Myocyte (in vitro differentiated cells): Measurements from ENCODE around the gene SRXN1. TPM values are rescaled to one million over a fixed set of nuclear protein-coding genes. Genes with fewer than 3 reads are reported as not detected.
A peak's percentile ranks its signal among the peaks of the same experiment; 100 is the strongest.
"Not testable (repeated sequence)": the region's sequence is repeated elsewhere in the genome, so short reads cannot be mapped to it uniquely, and the experiment has no call there.

Experiments used
- DNase-seq: peaks from one replicate; pipeline ENCODE4 v3.0.0-alpha.2; 2012; ENCODE audit warnings: low read depth
- total RNA-seq: library from RNA; depleted of rRNA; stranded (reverse); fragments of >200 nt; gene quantifications from 2 replicates; pipeline ENCODE4 v1.2.3, GENCODE V29; 2014

The SRXN1 gene
- total RNA-seq, 1 donor from 2014 or later, result 34.6 TPM

DNA sequence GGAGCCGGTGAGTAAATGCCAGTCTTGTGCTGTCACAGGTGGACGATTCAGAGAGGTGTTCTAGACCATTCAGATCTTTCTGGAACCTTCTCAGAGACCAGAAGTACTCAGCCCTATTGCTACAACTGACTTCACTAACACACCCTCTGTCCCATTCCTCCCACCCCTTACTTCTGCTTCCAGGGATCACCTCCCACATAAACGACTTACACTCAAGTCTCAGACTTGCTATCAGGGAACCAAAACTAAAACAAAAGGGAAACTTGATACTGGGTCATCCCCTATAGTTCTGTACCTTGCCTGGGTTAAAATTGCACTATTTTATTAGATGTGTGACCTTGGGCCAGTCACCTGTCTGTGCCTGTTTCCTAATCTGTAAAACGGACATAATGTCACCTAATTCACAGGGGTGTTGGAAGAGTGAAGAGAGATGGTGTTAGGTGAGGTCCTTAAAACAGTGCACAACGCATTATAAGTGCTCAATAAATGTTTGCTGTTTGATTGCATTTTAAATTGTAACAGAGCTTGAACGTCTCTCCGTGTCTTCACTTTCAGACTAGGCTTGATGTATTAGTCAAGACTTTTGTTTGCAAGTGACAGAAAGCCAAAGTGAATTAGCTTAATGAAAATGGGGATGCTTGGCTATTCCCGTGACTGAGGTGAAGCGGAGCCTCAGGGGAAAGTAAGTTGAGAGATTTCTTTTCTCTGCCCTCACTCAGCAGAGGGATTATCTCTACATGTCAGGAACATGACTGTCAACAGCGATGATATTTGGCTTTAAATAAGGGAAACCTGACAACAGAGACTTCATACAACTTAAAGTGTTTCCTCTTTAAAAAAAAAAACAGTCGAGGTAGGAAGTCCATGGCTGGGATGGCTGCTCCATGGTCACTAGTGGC is 3.0 kb upstream of the SRXN1 start:
- no peak for DNase-seq

DNA sequence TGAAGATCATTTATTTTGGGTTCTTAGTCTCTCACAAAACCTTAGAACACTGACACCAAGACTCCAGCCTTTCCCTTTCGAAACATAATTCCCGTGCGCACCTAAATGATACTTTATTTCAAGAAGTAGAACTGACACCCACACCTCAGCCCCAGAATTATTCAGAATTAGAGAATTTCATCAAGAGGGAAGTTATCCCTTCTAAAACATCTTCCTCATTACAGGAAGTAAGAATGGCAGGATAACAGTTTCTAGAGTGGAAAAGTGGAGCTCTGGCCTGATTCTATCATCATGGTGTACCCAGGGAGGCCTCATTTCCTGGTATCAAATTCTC is 1.4 kb upstream of the SRXN1 start:
- DNase-seq, result no peak

DNA sequence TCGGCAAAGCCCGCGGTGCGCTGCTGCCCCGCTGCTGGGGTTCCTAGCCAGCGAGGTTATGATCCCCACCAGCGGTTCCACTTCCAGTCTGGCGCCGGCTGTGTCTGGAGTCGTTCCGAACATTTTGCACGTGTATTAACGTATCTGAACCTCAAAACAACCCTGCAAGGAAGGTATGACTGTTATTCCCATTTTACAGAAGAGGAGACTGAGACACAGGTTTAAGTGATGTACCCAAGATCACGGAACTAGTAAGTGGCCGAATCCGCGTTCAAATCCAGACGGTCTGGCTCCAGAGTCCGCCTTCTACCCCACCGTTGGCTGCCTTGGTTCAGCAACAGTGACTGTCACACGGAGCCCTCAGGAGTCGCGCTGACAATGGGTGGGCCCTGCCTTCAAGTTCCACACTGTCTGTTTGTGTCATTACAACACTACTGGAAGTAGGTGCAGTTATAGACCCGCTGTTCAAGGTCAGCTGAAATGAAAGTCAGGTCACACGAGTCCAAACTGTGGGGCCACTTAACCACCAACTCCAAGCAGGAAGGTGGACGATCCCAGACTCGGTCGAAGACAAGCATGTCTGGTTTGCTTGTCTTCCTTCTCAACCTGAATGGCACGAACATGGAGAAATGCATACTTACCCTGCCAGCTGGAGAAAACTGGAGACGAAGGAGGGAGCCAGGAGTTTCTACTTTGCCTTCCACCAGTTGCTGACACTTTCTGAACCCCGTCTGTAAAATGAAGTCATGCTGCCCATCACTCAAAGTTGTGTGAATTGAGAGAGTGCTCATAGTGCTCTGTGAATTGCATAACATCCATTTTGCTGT is 803 bp upstream of the SRXN1 start:
- DNase-seq, result no peak

DNA sequence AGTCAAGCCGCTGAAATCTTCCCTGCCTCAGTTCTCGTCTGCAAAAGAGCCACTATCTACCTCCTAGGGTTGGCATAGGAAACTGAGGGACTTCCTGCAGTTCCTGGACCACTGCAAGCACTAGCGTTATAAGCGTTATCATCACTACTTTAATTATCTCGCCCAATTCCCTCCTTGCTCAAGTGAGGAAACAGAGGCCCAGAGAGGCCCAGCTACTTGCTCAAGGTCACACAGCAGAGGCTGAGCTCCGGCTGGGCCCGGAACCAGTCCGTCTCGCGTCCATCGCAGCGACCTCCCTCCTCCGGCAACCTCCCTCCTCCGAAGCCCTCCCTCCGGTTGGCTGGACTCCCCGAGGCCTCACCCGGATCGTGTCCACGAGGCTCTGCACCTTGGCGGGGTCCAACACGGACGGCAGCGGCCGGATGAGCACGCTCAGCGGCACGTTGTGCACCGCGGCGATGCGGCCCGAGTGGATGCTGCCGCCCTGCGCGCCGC is 338 bp downstream of the SRXN1 start:
- peak; percentile 34 for DNase-seq

DNA sequence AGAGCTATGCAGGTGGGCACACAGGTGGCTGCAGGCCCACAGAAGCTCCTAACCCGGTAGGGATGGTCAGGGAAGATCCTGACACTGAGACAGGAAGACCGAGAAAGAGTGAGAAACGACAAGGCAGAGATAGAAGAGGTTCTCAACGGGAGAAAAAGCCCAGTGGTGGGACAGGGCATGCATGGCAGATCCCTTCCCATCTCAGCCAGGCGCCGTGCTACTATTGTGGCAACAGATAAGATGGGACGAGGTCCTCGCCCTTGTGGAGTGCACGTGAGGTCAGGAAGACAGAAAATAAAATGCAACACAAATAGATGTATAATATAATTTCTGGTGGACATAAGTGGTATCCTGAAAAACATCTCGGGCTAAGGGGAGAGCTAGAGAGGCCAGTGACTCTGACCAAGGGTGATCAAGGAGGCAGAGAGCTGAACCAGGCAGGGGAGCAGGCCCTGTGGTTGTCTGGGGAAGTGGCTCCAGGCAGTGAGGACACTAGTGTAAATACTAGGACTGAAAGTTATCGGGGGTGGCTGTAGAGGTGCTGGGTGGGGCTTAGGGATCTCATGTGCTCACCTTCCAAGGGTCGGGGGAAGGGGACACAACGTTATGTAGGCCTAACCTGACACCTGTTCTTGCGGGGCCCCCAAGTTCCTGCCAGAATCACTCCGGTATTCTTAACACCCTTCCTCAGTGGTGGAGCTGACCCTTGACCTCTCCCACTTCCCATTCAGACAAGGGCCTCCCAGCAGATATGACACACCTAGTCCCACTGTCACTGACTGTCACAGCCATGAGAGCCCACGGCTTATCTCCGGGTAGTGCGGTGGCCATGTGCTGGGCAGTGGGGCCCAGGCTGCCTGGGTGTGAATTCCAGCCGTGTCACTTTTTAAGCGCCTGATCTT is 1.0 kb downstream of the SRXN1 start:
- no peak for DNase-seq

DNA sequence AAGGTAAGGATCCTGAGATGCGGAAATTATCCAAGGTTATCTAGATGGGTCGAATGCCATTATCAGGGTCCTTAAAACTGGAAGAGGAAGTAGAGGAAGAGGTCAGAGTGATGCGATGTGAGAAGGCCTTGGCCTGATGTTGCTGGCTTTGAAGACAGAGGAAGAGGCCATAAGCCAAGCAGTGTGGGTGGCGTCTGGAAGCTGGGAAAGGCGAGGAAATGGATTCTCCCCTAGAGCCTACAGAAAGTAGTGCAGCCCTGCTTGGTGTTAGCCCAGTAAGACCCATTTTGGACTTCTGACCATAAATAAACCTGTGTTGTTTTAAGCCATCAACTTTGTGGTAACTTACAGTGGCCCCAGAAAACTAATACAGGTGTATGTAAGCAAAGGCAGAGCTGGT is 2.0 kb downstream of the SRXN1 start:
- no peak for DNase-seq

DNA sequence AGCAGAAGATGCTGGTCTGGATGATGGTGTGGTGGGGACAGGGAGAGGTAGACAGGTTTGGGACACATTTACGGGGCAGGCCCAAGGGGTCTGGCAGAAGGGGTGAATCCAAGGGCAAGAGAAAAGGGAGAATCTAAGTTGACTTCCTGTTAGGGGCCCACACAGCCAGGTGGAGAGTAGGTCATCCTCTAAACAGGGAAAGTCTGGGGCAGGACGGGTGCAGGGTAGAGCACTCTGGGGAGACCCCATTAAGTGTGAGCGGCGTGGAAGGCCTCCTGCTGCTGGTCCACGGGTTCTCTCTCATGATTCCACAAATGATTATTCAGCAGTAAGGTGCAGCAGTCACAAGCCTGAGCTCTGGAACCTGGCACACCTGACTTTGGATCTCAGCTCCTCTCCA is 2.7 kb downstream of the SRXN1 start:
- no peak for DNase-seq

DNA sequence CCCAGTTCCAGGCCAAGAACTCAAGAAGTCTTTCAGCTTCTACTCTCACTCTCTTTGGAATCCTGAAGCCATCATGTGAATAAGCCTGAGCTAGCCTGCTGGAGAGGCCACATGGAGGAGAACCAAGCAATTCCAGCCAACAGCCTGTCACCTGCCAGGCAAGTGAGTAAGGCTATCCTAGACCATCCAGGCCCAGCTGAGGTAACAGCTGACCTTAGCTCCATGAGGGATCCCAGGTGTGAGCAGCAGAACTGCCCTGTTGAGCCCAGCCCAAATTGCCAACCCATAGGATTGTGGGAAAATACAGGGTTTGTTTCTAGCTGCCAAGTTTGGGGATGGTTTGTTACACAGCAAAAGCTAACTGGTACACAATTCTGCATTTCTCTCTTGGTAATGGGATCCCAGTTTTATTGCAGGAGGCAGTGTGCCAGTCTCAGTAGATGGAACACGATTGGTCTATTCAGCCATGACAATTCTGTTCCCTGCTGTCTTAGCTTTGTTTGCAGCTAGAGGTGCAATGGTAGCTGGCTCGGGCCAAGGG is 5.5 kb downstream of the SRXN1 start:
- DNase-seq, result no peak

DNA sequence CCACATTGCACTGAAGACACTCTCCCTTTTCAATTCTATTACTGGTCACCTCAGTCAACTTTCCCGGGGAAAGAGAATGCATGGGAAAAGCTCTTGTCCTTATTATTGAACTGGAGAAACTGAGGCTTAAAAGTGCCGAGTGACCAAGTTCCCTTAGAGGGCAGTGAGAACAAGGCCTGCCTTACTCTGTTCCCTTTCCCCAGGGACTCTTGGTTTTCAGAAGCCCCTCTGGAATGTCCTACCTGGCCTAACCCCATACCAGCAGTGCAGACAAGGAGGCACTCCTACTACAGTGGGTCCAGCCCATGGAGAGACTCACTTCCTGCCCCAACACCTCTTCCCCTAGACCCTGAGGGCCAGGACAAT is 6.1 kb downstream of the SRXN1 start:
- no peak for DNase-seq

DNA sequence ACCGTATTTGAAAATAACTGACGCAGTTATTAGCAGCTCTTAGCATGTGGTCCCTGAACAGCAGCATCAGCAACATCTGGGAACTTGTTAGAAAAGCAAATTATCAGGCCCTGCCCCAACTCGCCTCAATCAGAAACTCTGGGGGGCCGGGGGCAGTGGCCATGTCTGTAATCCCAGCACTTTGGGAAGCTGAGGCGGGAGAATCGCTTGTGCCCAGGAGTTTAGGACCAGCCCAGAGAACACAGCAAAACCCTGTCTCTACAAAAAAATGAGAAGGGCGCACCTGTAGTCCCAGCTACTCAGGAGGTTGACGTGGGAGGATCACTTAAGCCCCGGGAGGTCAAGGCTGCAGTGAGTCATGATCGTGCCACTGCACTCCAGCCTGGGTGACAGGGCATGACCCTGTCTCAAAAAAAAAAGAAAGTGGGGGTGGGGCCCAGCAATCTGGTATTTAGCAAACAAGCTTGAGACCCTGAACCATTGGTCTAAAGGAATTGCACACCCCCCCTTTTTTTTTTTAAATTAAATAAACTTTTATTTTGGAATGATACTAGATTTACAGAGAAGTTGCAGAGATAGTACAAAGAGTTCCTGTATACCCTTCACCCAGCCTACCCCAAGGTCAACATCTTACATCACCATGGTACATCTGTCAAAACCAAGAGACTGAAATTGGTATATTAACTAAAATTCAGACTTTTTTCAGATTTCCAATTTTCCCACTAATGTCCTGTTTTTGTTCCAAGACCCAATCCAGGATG is 6.7 kb downstream of the SRXN1 start:
- DNase-seq, result no peak

DNA sequence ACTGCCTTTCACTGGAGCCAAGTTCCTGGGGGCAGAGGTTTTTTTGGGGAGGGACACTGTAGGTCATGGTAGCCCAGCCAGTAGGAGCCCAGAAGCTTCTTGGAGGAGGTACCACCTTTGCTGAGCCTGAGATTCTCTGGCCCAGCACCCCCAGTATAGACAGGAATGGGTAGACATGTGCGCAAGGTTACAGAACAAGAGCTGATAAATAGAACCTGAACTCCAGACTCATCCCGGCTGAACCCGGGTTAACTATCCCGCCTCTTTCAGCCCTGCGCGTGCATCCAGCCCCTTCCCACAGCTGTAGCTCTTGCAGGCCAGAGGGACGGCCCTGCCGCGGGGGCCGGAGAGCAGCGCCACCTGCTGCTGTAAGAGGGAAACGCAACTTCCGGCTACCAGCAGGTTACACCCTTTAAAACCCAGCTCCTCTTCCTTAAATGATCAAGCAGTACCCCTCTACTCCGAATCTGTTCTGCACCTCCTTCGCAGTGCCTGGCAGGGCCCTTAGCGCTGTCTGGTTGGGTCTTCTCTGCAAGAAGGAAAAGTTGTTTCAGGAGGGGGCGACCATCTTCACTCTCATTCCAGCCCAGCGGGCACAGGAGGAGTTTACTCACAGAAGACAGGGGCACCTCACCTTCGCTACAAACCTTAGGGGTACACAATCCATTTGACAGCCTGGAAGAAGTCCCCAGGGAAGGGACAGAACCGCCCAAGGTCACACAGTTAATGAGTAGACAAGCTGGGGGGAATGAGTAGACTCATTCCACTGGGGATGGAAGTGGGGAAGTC is 7.5 kb downstream of the SRXN1 start:
- DNase-seq, result peak; percentile 59

DNA sequence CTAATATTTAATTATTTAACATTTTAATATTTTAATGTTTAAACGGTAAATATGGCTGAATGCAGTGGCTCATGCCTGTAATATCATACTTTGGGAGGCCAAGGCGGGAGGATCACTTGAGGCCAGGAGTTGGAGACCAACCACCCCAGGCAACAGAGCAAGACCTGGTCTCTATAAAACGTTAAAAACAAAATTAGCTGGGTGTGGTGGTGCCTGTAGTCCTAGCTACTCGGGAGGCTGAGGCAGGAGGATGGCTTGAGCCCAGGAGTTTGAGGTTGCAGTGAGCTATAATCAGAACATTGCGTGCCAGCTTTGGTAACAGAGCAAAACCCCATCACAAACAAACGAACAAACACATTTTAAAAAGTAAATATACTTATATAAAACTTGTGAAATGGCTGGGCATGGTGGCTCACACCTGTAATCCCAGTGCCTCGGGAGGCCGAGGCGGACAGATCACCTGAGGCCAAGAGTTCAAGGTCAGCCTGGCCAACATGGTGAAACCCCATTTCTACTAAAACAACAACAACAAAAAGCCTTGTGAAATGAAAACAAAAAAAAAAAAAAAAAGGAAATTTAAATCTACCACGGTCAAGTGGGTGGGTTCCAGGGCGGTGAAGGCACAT is 8.2 kb downstream of the SRXN1 start:
- no peak for DNase-seq

DNA sequence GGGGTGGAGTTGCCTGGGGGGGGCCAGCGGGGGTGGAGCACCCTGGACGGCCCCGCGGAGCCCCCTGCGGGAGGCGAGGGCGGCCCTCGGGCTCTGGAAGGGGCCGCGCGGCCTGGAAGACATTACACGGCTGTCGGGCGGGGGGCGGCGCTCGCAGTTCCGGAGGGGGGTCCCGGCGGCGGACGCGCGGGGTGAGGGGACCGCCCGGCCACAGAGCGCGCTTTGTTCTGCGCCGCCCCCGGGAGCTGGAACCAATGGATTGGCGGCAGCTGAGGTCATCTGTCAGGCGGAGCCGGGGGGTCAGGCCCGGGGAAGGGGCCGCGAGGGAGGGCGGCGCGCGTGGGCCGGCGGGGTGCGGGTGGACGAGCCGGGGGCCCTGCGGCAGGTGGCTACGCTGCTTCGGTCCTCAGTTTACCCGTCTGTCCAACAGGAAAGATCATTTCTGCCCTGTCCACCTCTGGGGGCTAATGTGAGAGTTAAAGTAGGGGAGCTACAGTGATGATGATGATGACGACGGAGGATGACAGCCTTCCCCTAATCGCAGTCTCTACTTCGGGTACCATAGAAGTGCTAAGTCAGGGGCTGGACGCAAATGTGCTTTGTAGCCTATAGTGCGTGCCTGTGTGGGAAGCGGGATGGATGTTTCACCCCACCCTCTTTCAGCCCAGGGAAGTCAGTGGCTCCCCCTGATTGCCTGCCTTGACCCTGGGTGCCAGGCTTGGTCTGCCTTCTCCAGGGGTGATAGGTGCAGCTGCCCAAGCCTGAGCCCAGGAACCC is 10.4 kb downstream of the SRXN1 start:
- no peak for DNase-seq

DNA sequence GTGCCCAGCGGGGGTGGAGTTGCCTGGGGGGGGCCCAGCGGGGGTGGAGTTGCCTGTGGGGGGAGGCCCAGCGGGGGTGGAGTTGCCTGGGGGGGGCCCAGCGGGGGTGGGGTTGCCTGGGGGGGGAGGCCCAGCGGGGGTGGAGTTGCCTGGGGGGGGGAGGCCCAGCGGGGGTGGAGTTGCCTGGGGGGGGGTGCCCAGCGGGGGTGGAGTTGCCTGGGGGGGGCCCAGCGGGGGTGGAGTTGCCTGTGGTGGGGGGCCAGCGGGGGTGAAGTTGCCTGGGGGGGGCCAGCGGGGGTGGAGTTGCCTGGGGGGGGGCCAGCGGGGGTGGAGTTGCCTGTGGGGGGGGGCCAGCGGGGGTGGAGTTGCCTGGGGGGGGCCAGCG is 11.0 kb downstream of the SRXN1 start:
- not testable (repeated sequence) for DNase-seq

DNA sequence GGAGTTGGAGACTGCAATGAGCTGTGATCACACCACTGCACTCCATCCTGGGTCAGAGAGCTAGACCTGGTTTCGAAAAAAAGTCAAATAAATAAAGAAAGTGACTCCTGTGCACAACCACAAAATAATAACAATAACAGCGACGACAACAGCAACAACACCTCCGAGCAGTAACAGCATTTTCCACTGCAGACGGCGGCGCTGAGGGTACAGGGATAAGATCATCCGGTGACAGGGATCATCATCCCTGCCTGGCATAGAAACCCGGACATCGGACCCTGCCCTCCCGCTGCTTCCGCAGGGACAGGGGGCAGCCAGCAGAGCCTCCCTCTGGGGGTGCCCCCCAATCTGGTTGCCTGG is 11.5 kb downstream of the SRXN1 start:
- DNase-seq, result no peak

DNA sequence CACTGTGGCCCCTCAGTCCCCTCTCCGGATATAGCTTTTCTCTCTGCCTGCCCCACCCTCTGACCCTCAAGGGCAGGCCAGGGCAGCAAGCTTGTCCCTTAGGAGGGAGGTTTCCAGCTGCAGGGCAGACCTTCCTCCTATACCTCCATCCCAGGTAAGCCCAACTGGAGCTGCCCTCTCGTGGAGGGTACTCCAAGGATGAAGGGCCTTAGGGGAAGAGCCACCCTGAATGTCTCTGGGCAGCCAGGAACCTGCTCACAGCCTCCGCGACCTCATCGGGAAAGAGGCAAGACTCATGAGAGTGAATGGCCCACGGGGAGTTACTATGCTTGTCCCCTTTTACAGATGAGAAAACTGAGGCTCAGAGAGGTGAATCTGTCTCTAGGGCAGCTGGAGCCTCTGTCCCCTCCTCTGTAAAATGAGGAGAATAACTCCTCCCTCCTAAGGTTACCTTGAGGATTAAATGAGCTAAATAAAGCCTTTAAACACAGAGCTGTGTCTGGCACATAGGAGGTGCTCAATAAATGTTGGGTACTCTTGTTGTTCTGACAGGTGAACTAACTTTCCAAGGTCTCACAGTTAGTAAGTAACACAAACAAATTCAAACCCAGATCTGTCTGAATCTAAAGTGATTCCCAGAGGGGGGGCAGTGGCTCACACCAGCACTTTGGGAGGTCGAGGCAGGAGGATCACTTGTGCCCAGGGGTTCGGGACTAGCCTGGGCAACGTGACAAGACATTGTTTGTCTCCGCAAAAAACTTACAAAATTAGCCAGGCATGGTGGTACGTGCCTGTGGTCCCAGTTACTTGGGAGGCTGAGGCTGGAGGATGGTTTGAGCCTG is 12.1 kb downstream of the SRXN1 start:
- DNase-seq, result no peak

DNA sequence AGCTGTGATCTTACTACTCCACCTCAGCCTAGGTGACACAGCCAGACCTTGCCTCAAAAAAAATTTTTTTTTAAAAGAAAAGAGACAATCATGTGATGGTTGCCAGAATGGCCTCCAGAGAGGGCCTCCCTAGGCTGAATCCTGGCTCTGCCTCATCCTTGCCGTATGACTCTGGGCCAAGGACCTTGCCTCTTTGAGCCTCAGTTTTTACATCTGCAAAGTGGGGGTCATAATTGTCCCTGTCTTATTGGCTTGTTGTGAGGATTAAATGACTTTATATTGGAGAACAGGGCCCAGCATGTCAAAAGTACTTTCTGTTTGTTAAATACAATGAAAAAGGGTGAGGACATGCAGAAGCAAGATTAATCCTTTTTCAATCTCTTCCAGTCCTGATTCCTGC is 14.4 kb downstream of the SRXN1 start:
- no peak for DNase-seq
